Stimulated activated CD8-positive, alpha-beta memory T cell treated with anti-CD3 and anti-CD28 coated beads, Interleukin-4, amount 100 ng/mL, for 24 hours (primary cell): ENCODE measurements around the gene DEFB127.
"Not testable (repeated sequence)": the region's sequence is repeated elsewhere in the genome, so short reads cannot be mapped to it uniquely, and the experiment has no call there.

Experiments used
- DNase-seq: peaks from one replicate; pipeline ENCODE4 v3.0.0-alpha.2; 2020; ENCODE audit warnings: low read depth

DEFB127 gene, protein sequence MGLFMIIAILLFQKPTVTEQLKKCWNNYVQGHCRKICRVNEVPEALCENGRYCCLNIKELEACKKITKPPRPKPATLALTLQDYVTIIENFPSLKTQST

DNA sequence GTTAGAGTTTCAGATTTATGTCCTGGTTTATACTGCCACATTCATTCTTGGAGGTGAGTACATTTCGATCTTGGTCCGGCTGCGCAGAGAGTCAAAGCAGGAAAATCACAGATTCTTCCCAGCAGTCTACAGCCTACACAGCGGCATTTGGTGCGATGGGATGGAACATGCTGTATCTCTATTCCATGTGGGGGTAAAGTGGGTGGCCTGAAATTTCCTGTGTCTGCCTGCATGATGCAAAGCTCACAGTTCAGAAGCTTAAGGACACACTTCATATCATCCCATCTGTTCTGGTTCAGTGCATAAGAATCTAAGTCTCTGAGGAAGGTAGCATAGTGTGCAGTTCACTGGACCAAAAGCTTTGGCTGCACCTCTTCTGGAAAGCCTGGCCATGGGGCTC lies at the start of gene DEFB127:
TSS of gene DEFB127 (plus strand) at position 301 of the 400 bp plus-strand sequence. CDS start at position 392, 91 bp downstream.
- DNase-seq, result no peak

DNA sequence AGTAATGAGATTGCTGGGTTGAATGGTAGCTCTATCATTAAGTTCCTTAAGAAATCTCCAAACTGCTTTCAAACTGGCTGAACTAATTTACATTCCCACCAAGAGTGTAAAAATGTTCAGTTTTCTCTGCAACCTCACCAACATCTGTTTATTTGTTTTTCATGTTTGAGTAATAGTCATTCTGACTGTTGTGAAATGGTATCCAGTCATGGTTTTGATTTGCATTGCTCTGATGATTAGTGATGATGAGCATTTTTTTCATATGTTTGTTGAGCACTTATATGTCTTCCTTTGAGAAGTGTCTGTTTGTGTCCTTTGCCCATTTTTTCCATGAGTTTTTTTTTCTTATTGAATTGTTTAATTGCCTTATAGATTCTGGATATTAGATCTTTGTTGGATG lies 44.9 kb upstream of the DEFB127 start:
- DNase-seq, result no peak

DNA sequence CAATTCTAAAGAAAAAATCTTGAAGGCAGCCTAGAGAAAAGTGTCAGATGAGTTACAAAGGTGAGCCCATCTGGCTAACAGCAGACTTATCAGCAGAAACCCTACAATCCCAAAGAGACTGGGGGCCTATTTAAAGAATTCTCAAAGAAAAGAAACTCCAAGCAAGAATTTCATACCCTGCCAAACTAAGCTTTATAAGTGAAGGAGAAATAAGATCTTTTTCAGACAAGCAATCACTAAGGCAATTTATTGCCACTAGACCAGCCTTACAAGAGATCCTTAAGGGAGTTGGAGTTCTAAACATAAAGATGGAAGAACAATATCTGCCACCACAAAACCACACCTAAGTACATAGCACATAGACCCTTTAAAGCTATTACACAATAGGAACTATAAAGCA lies 39.7 kb upstream of the DEFB127 start:
- no peak for DNase-seq

- not testable (repeated sequence) for DNase-seq
Measured at GRCh38 chr20:129786-130323, 27.4 kb upstream of the DEFB127 start.

- no peak for DNase-seq
Measured at GRCh38 chr20:137668-138490, 19.4 kb upstream of the DEFB127 start.

DNA sequence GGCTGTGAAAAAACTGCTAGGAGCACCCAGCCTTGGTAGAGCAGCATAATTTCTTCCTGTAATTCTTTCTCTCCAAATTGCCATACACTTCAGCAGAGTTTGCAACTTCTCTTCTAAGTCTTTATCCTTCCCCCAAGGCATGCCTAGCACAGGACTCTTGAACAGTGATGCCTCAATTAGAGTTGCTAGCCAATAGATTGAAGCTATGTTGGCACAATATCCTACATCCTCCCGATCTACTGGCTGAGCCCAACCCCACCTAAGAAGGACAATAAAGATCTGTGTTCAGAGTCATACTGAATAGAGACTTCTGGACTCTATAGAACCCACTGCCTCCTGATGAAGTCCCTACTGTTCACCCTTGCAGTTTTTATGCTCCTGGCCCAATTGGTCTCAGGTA lies 15.0 kb upstream of the DEFB127 start, which contains the start of gene DEFB126:
TSS of gene DEFB126 (plus strand) at position 301 of the 400 bp plus-strand sequence. CDS start at position 340, 39 bp downstream.
- DNase-seq, result no peak

GRCh38 chr20:145877-146276 lies 11.4 kb upstream of the DEFB127 start:
- no peak for DNase-seq

- no peak for DNase-seq
Measured at GRCh38 chr20:152131-152530, 5.1 kb upstream of the DEFB127 start.

GRCh38 chr20:164618-165017 lies 7.4 kb downstream of the DEFB127 start:
- no peak for DNase-seq

- DNase-seq, result no peak
Measured at GRCh38 chr20:168876-169275, 11.6 kb downstream of the DEFB127 start.

GRCh38 chr20:184288-184687 lies 27.0 kb downstream of the DEFB127 start:
- DNase-seq, result no peak

DNA sequence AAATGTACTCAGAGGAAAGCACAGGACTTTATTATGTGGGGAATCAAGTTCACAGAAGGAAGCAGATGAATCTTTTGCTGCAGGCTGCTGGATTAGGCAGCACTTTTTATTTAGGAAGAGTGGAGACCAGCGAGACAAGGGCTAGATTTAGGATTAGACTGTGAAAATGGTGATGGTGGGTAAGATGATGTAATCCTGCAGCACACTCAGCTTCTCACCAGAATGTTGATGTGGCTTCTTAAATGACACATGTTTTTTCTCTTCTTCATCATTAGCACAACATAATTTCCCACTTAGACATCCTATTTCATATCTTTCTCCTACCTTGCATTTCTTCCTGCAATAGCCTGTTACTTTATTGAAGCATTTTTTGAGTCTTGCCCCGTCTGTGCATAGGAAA lies 30.5 kb downstream of the DEFB127 start:
- DNase-seq, result no peak

GRCh38 chr20:189611-190010 lies 32.4 kb downstream of the DEFB127 start, which contains the start of gene DEFB128:
Gene DEFB128, minus strand, starts transcription at chr20:189711. Its CDS starts 88 bp downstream, at chr20:189623.
- no peak for DNase-seq

- DNase-seq, result no peak
Measured at GRCh38 chr20:198225-198624, 41.0 kb downstream of the DEFB127 start.

GRCh38 chr20:199996-200395 lies 42.7 kb downstream of the DEFB127 start:
- DNase-seq, result no peak

GRCh38 chr20:203630-204029 lies 46.4 kb downstream of the DEFB127 start:
- not testable (repeated sequence) for DNase-seq
